Epithelial cell of proximal tubule (primary cell): ENCODE measurements around the gene SULF2. TPM values are rescaled to one million over a fixed set of nuclear protein-coding genes. Genes with fewer than 3 reads are reported as not detected.

Experiments used
- DNase-seq: peaks from one replicate; pipeline ENCODE4 v3.0.0-alpha.2; 2011; ENCODE audit warnings: low read depth
- H3K4me3 ChIP-seq: 2 replicates; pipeline ENCODE4 v1.5.1; 2011; ENCODE audit warnings: low read depth, mild to moderate bottlenecking, low read length
- CTCF ChIP-seq: conservative IDR thresholded peaks from 2 replicates; pipeline ENCODE4 v1.5.1; 2012; ENCODE audit warnings: low read depth, mild to moderate bottlenecking, low read length
- total RNA-seq: library from RNA; depleted of rRNA; stranded (reverse); fragments of >200 nt; gene quantifications from 2 replicates; pipeline ENCODE4 v1.2.3, GENCODE V29; 2015

Gene SULF2
- total RNA-seq, 1 donor from 2014 or later = 20.4 TPM

GRCh38 chr20:47642118-47642517 is 143.2 kb downstream of the SULF2 start:
- H3K4me3 ChIP-seq = no peak overlapping the region
- no peak for TF ChIP-seq CTCF
- no peak for DNase-seq

- H3K4me3 ChIP-seq = no peak overlapping the region
- DNase-seq = no peak
- TF ChIP-seq CTCF = no peak
Measured at GRCh38 chr20:47638851-47639250, 146.4 kb downstream of the SULF2 start.

GRCh38 chr20:47635256-47635655 is 150.0 kb downstream of the SULF2 start:
- TF ChIP-seq CTCF = no peak
- DNase-seq = no peak
- no peak overlapping the region for H3K4me3 ChIP-seq

- DNase-seq = no peak
- H3K4me3 ChIP-seq = no peak overlapping the region
- no peak for TF ChIP-seq CTCF
Measured at GRCh38 chr20:47631078-47631477, 154.2 kb downstream of the SULF2 start.

GRCh38 chr20:47629907-47630306 is 155.4 kb downstream of the SULF2 start:
- H3K4me3 ChIP-seq = no peak overlapping the region
- no peak for TF ChIP-seq CTCF
- no peak for DNase-seq

- no peak for DNase-seq
- no peak for TF ChIP-seq CTCF
- no peak overlapping the region for H3K4me3 ChIP-seq
Measured at GRCh38 chr20:47627540-47627939, 157.7 kb downstream of the SULF2 start.

GRCh38 chr20:47623206-47623605 is 162.1 kb downstream of the SULF2 start:
- H3K4me3 ChIP-seq = no peak overlapping the region
- DNase-seq = no peak
- no peak for TF ChIP-seq CTCF
